Peyer's patch (tissue), 4 donors: ENCODE measurements around the gene LDLRAD4.

ENCODE experiments used
- POLR2A ChIP-seq, 2 donors: fragments of 450-650 bp; IDR thresholded peaks; one replicate each; pipeline ENCODE4 v1.5.1; 2017; ENCODE audit warnings: antibody characterized with exemption in 2 of 2, mild to moderate bottlenecking in 2 of 2, moderate library complexity in 2 of 2
- TF ChIP-seq, protein P1 (sequence below), 6 experiments: fragments of 450-650 bp in 4 of 6; fragments of 200-600 bp in 2 of 6; sonication (generic) in 1 of 6; IDR thresholded peaks; one replicate each; pipeline ENCODE4 v1.5.1; 2017 to 2019; ENCODE audit warnings: antibody characterized with exemption in 6 of 6, mild to moderate bottlenecking in 3 of 6, moderate library complexity in 1 of 6

DNA sequence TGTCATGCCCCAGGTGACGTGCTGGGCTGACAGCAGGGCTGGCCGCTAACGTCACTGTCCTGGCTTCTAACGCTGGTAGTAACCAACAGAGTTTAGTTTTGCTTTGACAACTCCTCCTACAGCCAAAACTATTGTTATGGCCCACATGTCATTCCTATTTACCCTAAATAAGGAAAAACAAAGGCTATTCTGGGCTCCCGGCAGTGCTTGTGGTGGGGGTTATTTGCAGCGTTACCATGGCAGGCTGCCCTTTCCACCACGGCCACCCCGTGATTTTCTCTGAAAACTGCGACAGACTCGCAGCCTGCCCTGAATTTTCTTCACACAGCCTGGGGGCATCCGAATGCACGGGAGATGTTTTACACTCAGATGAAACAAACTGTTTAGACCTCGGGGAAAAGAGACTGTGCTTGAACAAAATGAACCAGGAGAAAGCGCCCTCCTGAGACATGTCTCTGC is 392.6 kb downstream of the LDLRAD4 start:
- TF ChIP-seq, protein P1, sequence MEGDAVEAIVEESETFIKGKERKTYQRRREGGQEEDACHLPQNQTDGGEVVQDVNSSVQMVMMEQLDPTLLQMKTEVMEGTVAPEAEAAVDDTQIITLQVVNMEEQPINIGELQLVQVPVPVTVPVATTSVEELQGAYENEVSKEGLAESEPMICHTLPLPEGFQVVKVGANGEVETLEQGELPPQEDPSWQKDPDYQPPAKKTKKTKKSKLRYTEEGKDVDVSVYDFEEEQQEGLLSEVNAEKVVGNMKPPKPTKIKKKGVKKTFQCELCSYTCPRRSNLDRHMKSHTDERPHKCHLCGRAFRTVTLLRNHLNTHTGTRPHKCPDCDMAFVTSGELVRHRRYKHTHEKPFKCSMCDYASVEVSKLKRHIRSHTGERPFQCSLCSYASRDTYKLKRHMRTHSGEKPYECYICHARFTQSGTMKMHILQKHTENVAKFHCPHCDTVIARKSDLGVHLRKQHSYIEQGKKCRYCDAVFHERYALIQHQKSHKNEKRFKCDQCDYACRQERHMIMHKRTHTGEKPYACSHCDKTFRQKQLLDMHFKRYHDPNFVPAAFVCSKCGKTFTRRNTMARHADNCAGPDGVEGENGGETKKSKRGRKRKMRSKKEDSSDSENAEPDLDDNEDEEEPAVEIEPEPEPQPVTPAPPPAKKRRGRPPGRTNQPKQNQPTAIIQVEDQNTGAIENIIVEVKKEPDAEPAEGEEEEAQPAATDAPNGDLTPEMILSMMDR (IDR thresholded peaks at IDR 0.05), result no peak
- TF ChIP-seq POLR2A (IDR thresholded peaks at IDR 0.05), result no peak
